ENCODE results near the gene SWI5.
"Not testable (repeated sequence)": the region's sequence is repeated elsewhere in the genome, so short reads cannot be mapped to it uniquely, and the experiment has no call there.

SWI5 gene

GRCh38 chr9:128276008-128276573 is at the start of gene SWI5:
Gene SWI5, plus strand, starts transcription at chr9:128276276.
- DNase-seq, result peak; percentile 100

- DNase-seq, result no peak
Observed at GRCh38 chr9:128226412-128226801, 49.7 kb upstream of the SWI5 start.

- DNase-seq, result not testable (repeated sequence)
Observed at GRCh38 chr9:128230897-128231296, 45.2 kb upstream of the SWI5 start.

- DNase-seq, result no peak
Observed at GRCh38 chr9:128231638-128232527, 44.2 kb upstream of the SWI5 start.

GRCh38 chr9:128232528-128233428 is 43.3 kb upstream of the SWI5 start:
- DNase-seq, result no peak

GRCh38 chr9:128233817-128234406 is 42.2 kb upstream of the SWI5 start:
- no peak for DNase-seq

- DNase-seq, result no peak
Observed at GRCh38 chr9:128242124-128242523, 34.0 kb upstream of the SWI5 start.

GRCh38 chr9:128242828-128243214 is 33.3 kb upstream of the SWI5 start:
- no peak for DNase-seq

GRCh38 chr9:128243215-128244018 is 32.7 kb upstream of the SWI5 start:
- no peak for DNase-seq

- no peak for DNase-seq
Observed at GRCh38 chr9:128244091-128244836, 31.8 kb upstream of the SWI5 start.

- DNase-seq, result no peak
Observed at GRCh38 chr9:128244837-128245231, 31.2 kb upstream of the SWI5 start.

- no peak for DNase-seq
Observed at GRCh38 chr9:128245421-128246151, 30.5 kb upstream of the SWI5 start.

- DNase-seq, result no peak
Observed at GRCh38 chr9:128246471-128246870, 29.6 kb upstream of the SWI5 start.

- DNase-seq, result no peak
Observed at GRCh38 chr9:128247226-128247803, 28.8 kb upstream of the SWI5 start.

- DNase-seq, result no peak
Observed at GRCh38 chr9:128249558-128249907, 26.5 kb upstream of the SWI5 start.

GRCh38 chr9:128249908-128250838 is 25.9 kb upstream of the SWI5 start:
- peak; percentile 97 for DNase-seq

GRCh38 chr9:128250839-128251731 is 25.0 kb upstream of the SWI5 start:
- DNase-seq, result no peak

GRCh38 chr9:128251732-128252100 is 24.4 kb upstream of the SWI5 start:
- DNase-seq, result no peak
